Panc1 (cell line): ENCODE results near the gene CCL2. TPM values are rescaled to one million over a fixed set of nuclear protein-coding genes. Genes with fewer than 3 reads are reported as not detected.

Source experiments
- ATAC-seq: fragments of 200-7000 bp; cut with Tn5 transposase; 2 replicates; pipeline ENCODE4 v1.9.1; 2020; ENCODE audit warnings: mild to moderate bottlenecking, moderate library complexity
- BruUV-seq: library from RNA; stranded (reverse); fragments of 400-500 nt; replicated peaks from 2 replicates; lab custom pipeline; 2021; lab: Mats Ljungman, UMichigan
- CTCF ChIA-PET: fragments of 300-600 bp; sonication (Branson Sonifier 250); formaldehyde crosslinking; loops from one replicate; lab custom pipeline; 2022; ENCODE audit warnings: antibody characterized with exemption; lab: Charles Lee
- POLR2A ChIA-PET: fragments of 300-600 bp; sonication (Branson Sonifier 250); formaldehyde crosslinking; loops from one replicate; lab custom pipeline; 2022; ENCODE audit warnings: antibody characterized with exemption; lab: Charles Lee
- DNase-seq: peaks from one replicate; pipeline ENCODE4 v3.0.0-alpha.2; 2010; ENCODE audit warnings: low read depth, low spot score
- H3K27ac ChIP-seq: 2 replicates; pipeline ENCODE4 v1.5.1; 2011; ENCODE audit warnings: mild to moderate bottlenecking, low read length, inconsistent platforms
- H3K27me3 ChIP-seq: fragments of 200-500 bp; sonication (Bioruptor generic); 2 replicates; pipeline ENCODE4 v1.6.0; 2014; ENCODE audit warnings: low read length, inconsistent platforms; ENCODE audit not compliant: control insufficient read depth, insufficient read depth
- H3K36me3 ChIP-seq: fragments of 200-500 bp; sonication (Bioruptor generic); 2 replicates; pipeline ENCODE4 v1.5.1; 2014; ENCODE audit warnings: inconsistent platforms, mild to moderate bottlenecking, low read length, moderate library complexity; ENCODE audit not compliant: control insufficient read depth, insufficient read depth
- H3K4me1 ChIP-seq: 2 replicates; pipeline ENCODE4 v1.5.1; 2011; ENCODE audit warnings: inconsistent platforms, mild to moderate bottlenecking, low read length, moderate library complexity; ENCODE audit not compliant: control insufficient read depth, insufficient read depth
- H3K4me3 ChIP-seq, 2 experiments: 2 replicates each; pipeline ENCODE4 v1.5.1; 2011 to 2012; ENCODE audit warnings: low read depth in 2 of 2, low read length in 2 of 2, mild to moderate bottlenecking in 2 of 2, inconsistent platforms in 1 of 2, moderate library complexity in 1 of 2
- H3K9me3 ChIP-seq: fragments of 200-500 bp; sonication (Bioruptor generic); 2 replicates; pipeline ENCODE4 v1.5.1; 2014; ENCODE audit warnings: low read depth, mild to moderate bottlenecking, inconsistent platforms, low read length, moderate library complexity; ENCODE audit not compliant: control insufficient read depth, insufficient read depth
- CTCF ChIP-seq: fragments of 450-650 bp; IDR thresholded peaks from 2 replicates; pipeline ENCODE4 v1.5.1; 2017; ENCODE audit warnings: mild to moderate bottlenecking
- POLR2AphosphoS5 ChIP-seq: IDR thresholded peaks from 2 replicates; pipeline ENCODE4 v1.6.1; 2012; ENCODE audit warnings: mild to moderate bottlenecking, low read depth, low read length, moderate library complexity
- REST ChIP-seq, 2 experiments: IDR thresholded peaks; 2 replicates each; pipeline ENCODE4 v1.6.1; 2011 to 2012; ENCODE audit warnings: low read depth in 2 of 2, control low read depth in 1 of 2, low read length in 1 of 2, mild to moderate bottlenecking in 1 of 2, moderate library complexity in 1 of 2; ENCODE audit not compliant: insufficient read depth in 1 of 2
- SIN3A ChIP-seq: IDR thresholded peaks from 2 replicates; pipeline ENCODE4 v1.6.1; 2012; ENCODE audit warnings: low read depth, mild to moderate bottlenecking, low read length, moderate library complexity, borderline replicate concordance; ENCODE audit not compliant: insufficient read depth
- TCF7L2 ChIP-seq: IDR thresholded peaks from 2 replicates; pipeline ENCODE4 v1.6.1; 2011; ENCODE audit warnings: mild to moderate bottlenecking, low read depth, low read length, inconsistent platforms
- in situ Hi-C: cut with HindIII; loops from 2 replicates; pipeline ENCODE4 v1.10.0; 2016; ENCODE audit warnings: low sequenced_read_pairs, low pct_unique_long_range_greater_than_20kb
- intact Hi-C: fragments of 100-400 bp; cut with micrococcal nuclease; formaldehyde crosslinking; loops from one replicate; pipeline ENCODE4 v1.10.0; 2022; ENCODE audit not compliant: unreplicated experiment
- total RNA-seq: library from RNA; stranded (reverse); gene quantifications from one replicate; pipeline ENCODE4 v1.2.1, GENCODE V29; 2021; ENCODE audit not compliant: unreplicated experiment

The CCL2 gene
- total RNA-seq, 1 experiment from 2014 or later: 513 TPM

GRCh38 chr17:34249061-34249460 lies 6.0 kb upstream of the CCL2 start:
- Histone ChIP-seq H3K4me1 (peaks cover 59% of the 10 kb centered on the region), H3K9me3 (no peaks in the 10 kb centered on the region), H3K36me3 (no peaks in the 10 kb centered on the region), H3K4me3 (no peak overlapping the region), H3K27me3 (no peaks in the 10 kb centered on the region), H3K27ac (peak overlapping the region; percentile 98)
- TF ChIP-seq SIN3A (no peak), REST (IDR thresholded peaks at IDR 0.05; ENCODE audit: insufficient read depth in 1 of 2, low read depth in 2 of 2, low read length in 1 of 2) (no peak), CTCF (no peak), TCF7L2 (no peak), POLR2AphosphoS5 (no peak)
- in situ Hi-C loops (no loop called here), intact Hi-C loops (no loop called here)
- DNase-seq: no peak
- CTCF ChIA-PET: no interaction called here
- POLR2A ChIA-PET: no interaction called here
- no TSS peak for BruUV-seq
- no peak for ATAC-seq

- Histone ChIP-seq H3K4me1 (peaks cover 63% of the 10 kb centered on the region), H3K27me3 (no peaks in the 10 kb centered on the region), H3K36me3 (no peaks in the 10 kb centered on the region), H3K27ac (peak overlapping the region; percentile 98), H3K9me3 (no peaks in the 10 kb centered on the region), H3K4me3 (no peak overlapping the region)
- TF ChIP-seq POLR2AphosphoS5 (no peak), CTCF (no peak), REST (IDR thresholded peaks at IDR 0.05; ENCODE audit: insufficient read depth in 1 of 2, low read depth in 2 of 2, low read length in 1 of 2) (no peak), SIN3A (no peak), TCF7L2 (no peak)
- ChIA-PET POLR2A (no interaction called here), CTCF (no interaction called here)
- intact Hi-C loops (no loop called here), in situ Hi-C loops (no loop called here)
- DNase-seq: no peak
- BruUV-seq: no TSS peak
- no peak for ATAC-seq
Observed at GRCh38 chr17:34249478-34249877, 5.6 kb upstream of the CCL2 start.
